Endothelial cell of umbilical vein (primary cell): Measurements from ENCODE around the gene JPH3.

ENCODE experiments used
- EZH2 ChIP-seq: IDR thresholded peaks from 2 replicates; pipeline ENCODE4 v1.6.1; 2012; ENCODE audit warnings: borderline replicate concordance, low read depth, mild to moderate bottlenecking, moderate library complexity, low read length, inconsistent platforms; ENCODE audit not compliant: severe bottlenecking
- POLR2A ChIP-seq: IDR thresholded peaks from 2 replicates; pipeline ENCODE4 v1.6.1; 2012; ENCODE audit warnings: low read depth, mild to moderate bottlenecking, control low read depth, low read length
- TF ChIP-seq, protein P1 (sequence below), 2 donors: IDR thresholded peaks; 1 replicate in 1 of 2; 2 replicates in 1 of 2; pipeline ENCODE4 v1.5.1; 2011; ENCODE audit warnings: low read length in 2 of 2, mild to moderate bottlenecking in 2 of 2, moderate library complexity in 2 of 2, control low read depth in 1 of 2, inconsistent platforms in 1 of 2, low read depth in 1 of 2; ENCODE audit not compliant: insufficient read depth in 1 of 2; ENCODE audit errors: extremely low read depth in 1 of 2
- TF ChIP-seq, protein P2 (sequence below): IDR thresholded peaks from 2 replicates; pipeline ENCODE4 v1.6.1; 2011; ENCODE audit not compliant: insufficient read depth, insufficient read length

DNA sequence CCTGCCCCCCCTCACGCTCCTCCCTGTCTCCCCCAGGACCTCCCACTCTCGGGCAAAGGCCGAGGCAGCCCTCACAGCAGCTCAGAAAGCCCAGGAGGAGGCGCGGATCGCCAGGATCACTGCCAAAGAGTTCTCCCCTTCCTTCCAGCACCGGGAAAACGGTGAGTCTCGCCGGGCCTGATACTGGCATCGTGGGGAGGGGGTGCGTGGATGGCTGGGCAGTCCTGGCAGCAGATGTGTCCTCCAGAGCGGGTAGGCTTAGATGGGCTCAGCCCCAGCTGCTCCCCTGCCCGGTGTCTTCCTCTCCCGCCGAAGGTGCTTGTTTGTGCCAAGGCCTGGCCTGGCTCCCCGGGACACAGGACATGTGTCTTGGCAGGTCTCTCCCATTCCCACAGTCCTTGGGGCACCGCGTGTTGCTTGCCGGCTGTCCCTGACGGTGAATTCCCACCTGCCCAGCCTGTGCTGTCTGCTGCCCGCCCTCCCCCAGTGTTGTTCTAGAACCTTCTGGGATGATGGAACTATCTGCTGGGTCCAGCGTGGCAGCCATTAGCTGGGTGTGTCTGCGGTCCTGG, 81.9 kb downstream of the JPH3 start:
- TF ChIP-seq, protein P1, sequence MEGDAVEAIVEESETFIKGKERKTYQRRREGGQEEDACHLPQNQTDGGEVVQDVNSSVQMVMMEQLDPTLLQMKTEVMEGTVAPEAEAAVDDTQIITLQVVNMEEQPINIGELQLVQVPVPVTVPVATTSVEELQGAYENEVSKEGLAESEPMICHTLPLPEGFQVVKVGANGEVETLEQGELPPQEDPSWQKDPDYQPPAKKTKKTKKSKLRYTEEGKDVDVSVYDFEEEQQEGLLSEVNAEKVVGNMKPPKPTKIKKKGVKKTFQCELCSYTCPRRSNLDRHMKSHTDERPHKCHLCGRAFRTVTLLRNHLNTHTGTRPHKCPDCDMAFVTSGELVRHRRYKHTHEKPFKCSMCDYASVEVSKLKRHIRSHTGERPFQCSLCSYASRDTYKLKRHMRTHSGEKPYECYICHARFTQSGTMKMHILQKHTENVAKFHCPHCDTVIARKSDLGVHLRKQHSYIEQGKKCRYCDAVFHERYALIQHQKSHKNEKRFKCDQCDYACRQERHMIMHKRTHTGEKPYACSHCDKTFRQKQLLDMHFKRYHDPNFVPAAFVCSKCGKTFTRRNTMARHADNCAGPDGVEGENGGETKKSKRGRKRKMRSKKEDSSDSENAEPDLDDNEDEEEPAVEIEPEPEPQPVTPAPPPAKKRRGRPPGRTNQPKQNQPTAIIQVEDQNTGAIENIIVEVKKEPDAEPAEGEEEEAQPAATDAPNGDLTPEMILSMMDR (IDR thresholded peaks at IDR 0.05; ENCODE audit: extremely low read depth in 1 of 2, insufficient read depth in 1 of 2, low read depth in 1 of 2, low read length in 2 of 2), result no peak
- TF ChIP-seq, protein P2, sequence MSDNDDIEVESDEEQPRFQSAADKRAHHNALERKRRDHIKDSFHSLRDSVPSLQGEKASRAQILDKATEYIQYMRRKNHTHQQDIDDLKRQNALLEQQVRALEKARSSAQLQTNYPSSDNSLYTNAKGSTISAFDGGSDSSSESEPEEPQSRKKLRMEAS, result no peak
- TF ChIP-seq POLR2A (no peak), EZH2 (no peak)
